Trophoblast cell (in vitro differentiated cells and primary cell): Measurements from ENCODE around the gene PRDX5.

ENCODE experiments used
- DNase-seq, 2 donors: peaks; one replicate each; pipeline ENCODE4 v3.0.0-alpha.2; 2016
- H2AFZ ChIP-seq: 2 replicates; pipeline ENCODE4 v1.6.1; 2013; ENCODE audit warnings: low read length, moderate library complexity, mild to moderate bottlenecking; ENCODE audit not compliant: insufficient read depth, poor library complexity
- H2AK5ac ChIP-seq: 2 replicates; pipeline ENCODE4 v1.6.1; 2013; ENCODE audit warnings: mild to moderate bottlenecking, low read length
- H2BK120ac ChIP-seq: 2 replicates; pipeline ENCODE4 v1.6.1; 2013; ENCODE audit warnings: low read length, mild to moderate bottlenecking, moderate library complexity; ENCODE audit not compliant: insufficient read depth, poor library complexity
- H2BK12ac ChIP-seq: 2 replicates; pipeline ENCODE4 v1.6.1; 2013; ENCODE audit warnings: mild to moderate bottlenecking, low read length, moderate library complexity
- H2BK5ac ChIP-seq: 2 replicates; pipeline ENCODE4 v1.6.1; 2013; ENCODE audit warnings: low read length, low read depth, moderate library complexity, mild to moderate bottlenecking; ENCODE audit not compliant: poor library complexity
- H3K14ac ChIP-seq: 2 replicates; pipeline ENCODE4 v1.6.1; 2013; ENCODE audit warnings: mild to moderate bottlenecking, low read length
- H3K18ac ChIP-seq: 2 replicates; pipeline ENCODE4 v1.6.1; 2013; ENCODE audit warnings: mild to moderate bottlenecking, low read length
- H3K23ac ChIP-seq: 2 replicates; pipeline ENCODE4 v1.6.1; 2013; ENCODE audit warnings: low read length
- H3K27ac ChIP-seq: 2 replicates; pipeline ENCODE4 v1.5.1; 2013; ENCODE audit warnings: low read depth, mild to moderate bottlenecking, inconsistent platforms, low read length, moderate library complexity
- H3K27me3 ChIP-seq: 2 replicates; pipeline ENCODE4 v1.6.1; 2013; ENCODE audit warnings: inconsistent platforms, mild to moderate bottlenecking, low read length, moderate library complexity; ENCODE audit not compliant: insufficient read depth
- H3K36me3 ChIP-seq, 2 experiments: 1 replicate in 1 of 2; 2 replicates in 1 of 2; pipeline ENCODE4 v1.6.1; 2013; ENCODE audit warnings: low read length in 2 of 2, mild to moderate bottlenecking in 2 of 2, moderate library complexity in 1 of 2; ENCODE audit not compliant: insufficient read depth in 2 of 2, control insufficient read depth in 1 of 2
- H3K4ac ChIP-seq: 2 replicates; pipeline ENCODE4 v1.6.1; 2013; ENCODE audit warnings: low read depth, mild to moderate bottlenecking, low read length, moderate library complexity
- H3K4me1 ChIP-seq, 2 experiments: 1 replicate in 1 of 2; 2 replicates in 1 of 2; pipeline ENCODE4 v1.6.1; 2013; ENCODE audit warnings: low read length in 2 of 2, mild to moderate bottlenecking in 2 of 2, moderate library complexity in 1 of 2; ENCODE audit not compliant: insufficient read depth in 2 of 2, control insufficient read depth in 1 of 2
- H3K4me2 ChIP-seq: 2 replicates; pipeline ENCODE4 v1.6.1; 2013; ENCODE audit warnings: inconsistent platforms, mild to moderate bottlenecking, low read length, moderate library complexity
- H3K4me3 ChIP-seq: 2 replicates; pipeline ENCODE4 v1.5.1; 2013; ENCODE audit warnings: mild to moderate bottlenecking, low read depth, low read length, inconsistent platforms
- H3K79me1 ChIP-seq: one replicate; pipeline ENCODE4 v1.6.1; 2013; ENCODE audit warnings: low read length
- H3K79me2 ChIP-seq: 2 replicates; pipeline ENCODE4 v1.6.1; 2013; ENCODE audit warnings: low read length, mild to moderate bottlenecking; ENCODE audit not compliant: control insufficient read depth, insufficient read depth, poor library complexity
- H3K9ac ChIP-seq: 2 replicates; pipeline ENCODE4 v1.6.1; 2013; ENCODE audit warnings: mild to moderate bottlenecking, low read length
- H3K9me3 ChIP-seq: 2 replicates; pipeline ENCODE4 v1.6.1; 2013; ENCODE audit warnings: low read depth, mild to moderate bottlenecking, control low read depth, inconsistent platforms, low read length; ENCODE audit not compliant: insufficient read depth
- H4K12ac ChIP-seq: 2 replicates; pipeline ENCODE4 v1.6.1; 2013; ENCODE audit warnings: low read depth, mild to moderate bottlenecking, low read length, moderate library complexity
- H4K8ac ChIP-seq: 2 replicates; pipeline ENCODE4 v1.6.1; 2013; ENCODE audit warnings: low read depth, mild to moderate bottlenecking, low read length, moderate library complexity
- H4K91ac ChIP-seq: one replicate; pipeline ENCODE4 v1.6.1; 2013; ENCODE audit warnings: low read depth, mild to moderate bottlenecking, low read length, moderate library complexity
- WGBS: extraction: QIAGEN DNeasy Blood & Tissue Kit; methylation state at CpG from one replicate; pipeline ENCODE4 v1.1.7; 2013; ENCODE audit warnings: missing lambda C conversion rate; ENCODE audit not compliant: insufficient read length, insufficient coverage; ENCODE audit errors: extremely low coverage; 5-methylcytosine and 5-hydroxymethylcytosine counted together

PRDX5 gene

DNA sequence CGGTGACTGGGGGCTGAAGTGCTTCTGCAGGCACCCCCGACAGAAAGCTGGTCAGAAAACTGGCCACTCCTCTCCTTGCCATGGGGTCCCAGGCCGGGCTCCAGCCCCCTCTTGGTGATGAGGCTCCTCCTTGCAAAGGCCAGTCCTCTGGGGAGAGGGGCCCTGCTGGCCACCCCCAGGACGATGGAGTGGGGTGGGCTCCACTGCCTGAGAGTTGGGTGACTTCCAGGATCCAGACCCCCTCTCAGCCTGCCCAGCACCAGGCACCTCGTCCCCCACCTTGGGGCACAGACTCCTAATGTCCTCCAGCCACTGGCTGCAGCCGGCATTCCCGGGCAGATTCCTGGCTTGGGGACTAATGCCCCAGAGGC is 40.6 kb downstream of the PRDX5 start:
- peak overlapping the region; percentile 74 for H2BK5ac ChIP-seq
- H3K4me2 ChIP-seq, result peak overlapping the region; percentile 90
- H2AK5ac ChIP-seq, result peak overlapping the region; percentile 96
- no CpG with 5 or more reads among the region's 7 CpGs for WGBS
- DNase-seq, result no peak
- H2BK120ac ChIP-seq, result peak overlapping the region; percentile 59
- H2AFZ ChIP-seq, result peak overlapping the region; percentile 55
- peak overlapping the region; percentile 59 for H3K9ac ChIP-seq
- no peak overlapping the region for H3K23ac ChIP-seq
- H3K4ac ChIP-seq, result peak overlapping the region; percentile 22
- H3K36me3 ChIP-seq, result peaks cover 25 to 31% of the 10 kb centered on the region in 2 experiments
- H3K18ac ChIP-seq, result peak overlapping the region; percentile 76
- H3K4me1 ChIP-seq, result peaks cover 37 to 41% of the 10 kb centered on the region in 2 experiments
- H3K14ac ChIP-seq, result peak overlapping the region; percentile 25
- peaks cover 3% of the 10 kb centered on the region for H3K9me3 ChIP-seq
- peaks cover 11% of the 10 kb centered on the region for H3K79me2 ChIP-seq
- H4K8ac ChIP-seq, result peak overlapping the region; percentile 78
- H3K4me3 ChIP-seq, result peak overlapping the region; percentile 93
- no peaks in the 10 kb centered on the region for H3K27me3 ChIP-seq
- peak overlapping the region; percentile 88 for H4K91ac ChIP-seq
- H3K27ac ChIP-seq, result peak overlapping the region; percentile 82
- peaks cover 29% of the 10 kb centered on the region for H3K79me1 ChIP-seq
- H2BK12ac ChIP-seq, result peak overlapping the region; percentile 31
- peak overlapping the region; percentile 2 for H4K12ac ChIP-seq

DNA sequence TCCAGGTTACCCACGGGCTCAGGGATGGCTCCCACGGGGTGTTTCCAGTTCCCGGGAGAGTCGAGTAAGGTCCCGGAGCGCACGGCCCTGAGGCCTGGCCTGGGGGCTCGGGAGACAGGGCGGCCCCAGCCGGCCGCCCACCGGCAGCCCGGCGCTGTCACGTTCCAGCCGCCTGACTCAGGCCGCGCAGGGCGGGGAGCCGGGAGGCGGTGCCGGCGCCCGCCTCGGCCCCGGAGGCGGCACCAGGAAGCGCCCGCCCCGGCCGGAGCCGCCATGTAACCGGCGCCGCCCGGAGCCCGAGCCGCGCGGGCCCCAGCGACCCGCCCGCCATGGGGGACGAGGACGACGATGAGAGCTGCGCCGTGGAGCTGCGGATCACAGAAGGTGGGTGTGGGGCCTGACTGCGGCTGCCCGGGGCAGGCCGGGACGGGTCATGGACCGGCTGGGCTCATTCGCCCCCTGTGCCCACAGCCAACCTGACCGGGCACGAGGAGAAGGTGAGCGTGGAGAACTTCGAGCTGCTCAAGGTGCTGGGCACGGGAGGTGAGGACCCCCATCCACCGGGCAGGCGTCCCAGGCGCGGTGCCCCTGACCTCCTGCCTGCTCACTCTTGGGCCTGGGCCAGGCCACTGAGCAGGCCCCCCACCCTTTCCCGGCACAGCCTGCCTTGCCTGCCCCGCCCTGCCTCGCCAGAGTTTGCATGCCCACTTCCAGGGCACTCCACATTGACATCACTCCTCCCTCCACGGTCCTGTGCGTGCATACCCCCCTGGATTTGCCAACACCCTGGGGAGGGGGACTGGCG is 41.2 kb downstream of the PRDX5 start, which contains the start of gene RPS6KA4:
RPS6KA4 (plus strand) TSS at position 256 of the 805 bp plus-strand sequence; CDS start at position 330, 74 bp downstream.
- H2AFZ ChIP-seq, result peak within 1 kb of the TSS; percentile 89
- H2AK5ac ChIP-seq, result peak within 1 kb of the TSS; percentile 96
- H2BK5ac ChIP-seq, result peak within 1 kb of the TSS; percentile 89
- peak; percentile 88 to 91 for DNase-seq
- H3K4me1 ChIP-seq, result peaks cover 37 to 41% of the 10 kb centered on the region in 2 experiments
- peaks cover 27 to 33% of the 10 kb centered on the region in 2 experiments for H3K36me3 ChIP-seq
- no peaks in the 10 kb centered on the region for H3K27me3 ChIP-seq
- H4K91ac ChIP-seq, result peak within 1 kb of the TSS; percentile 98
- WGBS, result no CpG with 5 or more reads among the region's 70 CpGs
- H3K9ac ChIP-seq, result peak within 1 kb of the TSS; percentile 96
- H4K12ac ChIP-seq, result peak within 1 kb of the TSS; percentile 90
- H2BK12ac ChIP-seq, result peak within 1 kb of the TSS; percentile 31
- peak within 1 kb of the TSS; percentile 90 for H3K4me2 ChIP-seq
- peaks cover 3% of the 10 kb centered on the region for H3K9me3 ChIP-seq
- H3K4me3 ChIP-seq, result peak within 1 kb of the TSS; percentile 93
- H3K27ac ChIP-seq, result peak within 1 kb of the TSS; percentile 82
- H4K8ac ChIP-seq, result peak within 1 kb of the TSS; percentile 92
- H3K79me2 ChIP-seq, result peaks cover 11% of the 10 kb centered on the region
- no peak within 1 kb of the TSS for H3K23ac ChIP-seq
- H3K14ac ChIP-seq, result peak within 1 kb of the TSS; percentile 99
- peaks cover 29% of the 10 kb centered on the region for H3K79me1 ChIP-seq
- peak within 1 kb of the TSS; percentile 87 for H2BK120ac ChIP-seq
- H3K18ac ChIP-seq, result peak within 1 kb of the TSS; percentile 89
- H3K4ac ChIP-seq, result peak within 1 kb of the TSS; percentile 96

DNA sequence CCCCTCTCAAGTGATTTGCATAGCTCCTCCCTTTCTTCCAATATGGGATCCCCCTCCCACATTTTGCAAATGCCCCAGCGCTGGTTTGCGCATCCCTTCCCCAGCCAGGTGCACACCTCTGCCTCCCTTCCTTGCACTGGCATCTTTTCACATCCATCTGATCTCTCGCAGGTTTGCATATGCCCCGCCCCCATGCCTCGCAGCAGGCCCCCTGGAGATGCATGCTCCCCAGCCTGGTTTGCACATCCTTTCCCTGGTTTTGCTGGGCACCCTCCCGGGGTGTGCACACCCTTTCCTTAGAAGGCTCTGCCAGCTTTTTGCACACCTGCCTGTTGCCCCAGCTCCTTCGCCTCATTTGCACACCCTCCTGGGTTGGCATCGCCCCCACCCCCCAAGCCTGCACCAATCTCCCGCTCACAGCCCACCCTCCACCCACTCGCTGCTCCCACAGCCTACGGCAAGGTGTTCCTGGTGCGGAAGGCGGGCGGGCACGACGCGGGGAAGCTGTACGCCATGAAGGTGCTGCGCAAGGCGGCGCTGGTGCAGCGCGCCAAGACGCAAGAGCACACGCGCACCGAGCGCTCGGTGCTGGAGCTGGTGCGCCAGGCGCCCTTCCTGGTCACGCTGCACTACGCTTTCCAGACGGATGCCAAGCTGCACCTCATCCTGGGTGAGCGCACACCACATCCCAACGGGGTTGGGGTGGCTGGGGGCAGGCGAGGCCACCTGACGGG is 42.0 kb downstream of the PRDX5 start:
- Histone ChIP-seq H4K91ac (peak overlapping the region; percentile 98), H2AK5ac (no peak overlapping the region), H3K23ac (no peak overlapping the region), H3K4me2 (peak overlapping the region; percentile 90), H3K36me3 (peaks cover 27 to 35% of the 10 kb centered on the region in 2 experiments), H3K79me2 (peaks cover 11% of the 10 kb centered on the region), H3K4me1 (peaks cover 34 to 40% of the 10 kb centered on the region in 2 experiments), H2BK12ac (no peak overlapping the region), H3K9ac (no peak overlapping the region), H4K12ac (no peak overlapping the region), H3K14ac (no peak overlapping the region), H3K4ac (peak overlapping the region; percentile 96), H3K79me1 (peaks cover 29% of the 10 kb centered on the region), H3K27ac (no peak overlapping the region), H4K8ac (no peak overlapping the region), H3K27me3 (no peaks in the 10 kb centered on the region), H2AFZ (no peak overlapping the region), H3K4me3 (peak overlapping the region; percentile 93), H3K9me3 (peaks cover 3% of the 10 kb centered on the region), H2BK5ac (peak overlapping the region; percentile 89), H3K18ac (peak overlapping the region; percentile 89), H2BK120ac (no peak overlapping the region)
- WGBS, result no CpG with 5 or more reads among the region's 38 CpGs
- peak; percentile 52 to 69 for DNase-seq

DNA sequence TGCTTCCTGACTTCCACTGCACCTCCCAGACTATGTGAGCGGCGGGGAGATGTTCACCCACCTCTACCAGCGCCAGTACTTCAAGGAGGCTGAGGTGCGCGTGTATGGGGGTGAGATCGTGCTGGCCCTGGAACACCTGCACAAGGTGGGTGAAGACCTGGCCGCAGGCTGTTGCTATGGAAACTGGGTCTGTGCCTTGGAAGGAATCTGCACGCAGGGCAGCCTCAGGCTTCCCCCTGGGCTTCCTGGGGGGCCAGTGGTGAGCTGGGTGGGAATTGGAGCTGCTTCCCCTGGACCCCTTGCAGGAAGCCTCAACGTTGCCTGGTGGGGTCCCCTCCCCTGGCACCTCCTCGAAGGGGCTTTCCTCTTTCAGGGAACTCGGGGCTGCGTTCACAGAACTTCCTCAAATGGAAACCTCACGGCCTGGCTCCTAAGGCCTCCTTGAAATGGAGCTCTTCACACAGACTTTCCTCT is 42.6 kb downstream of the PRDX5 start:
- H3K36me3 ChIP-seq, result peaks cover 33 to 41% of the 10 kb centered on the region in 2 experiments
- H2BK120ac ChIP-seq, result no peak overlapping the region
- no CpG with 5 or more reads among the region's 13 CpGs for WGBS
- no peak overlapping the region for H2AK5ac ChIP-seq
- H3K27ac ChIP-seq, result no peak overlapping the region
- H4K12ac ChIP-seq, result no peak overlapping the region
- no peak overlapping the region for H2BK12ac ChIP-seq
- H3K9me3 ChIP-seq, result peaks cover 3% of the 10 kb centered on the region
- no peak overlapping the region for H2BK5ac ChIP-seq
- H3K4me2 ChIP-seq, result peak overlapping the region; percentile 9
- H3K79me2 ChIP-seq, result peaks cover 9% of the 10 kb centered on the region
- H3K4me3 ChIP-seq, result no peak overlapping the region
- H3K9ac ChIP-seq, result no peak overlapping the region
- no peak overlapping the region for H3K4ac ChIP-seq
- no peak overlapping the region for H2AFZ ChIP-seq
- H3K79me1 ChIP-seq, result peaks cover 26% of the 10 kb centered on the region
- no peaks in the 10 kb centered on the region for H3K27me3 ChIP-seq
- H3K4me1 ChIP-seq, result peaks cover 30 to 35% of the 10 kb centered on the region in 2 experiments
- no peak overlapping the region for H4K91ac ChIP-seq
- no peak overlapping the region for H3K14ac ChIP-seq
- DNase-seq, result no peak
- no peak overlapping the region for H3K23ac ChIP-seq
- H4K8ac ChIP-seq, result no peak overlapping the region
- no peak overlapping the region for H3K18ac ChIP-seq
